H1 (cell line): Measurements from ENCODE around the gene ATP6V1A. TPM values are rescaled to one million over a fixed set of nuclear protein-coding genes. Genes with fewer than 3 reads are reported as not detected.

Experiments
- CTCF ChIA-PET: fragments of 300-600 bp; sonication (Branson Sonifier 250); formaldehyde crosslinking; loops from one replicate; lab custom pipeline; 2021; ENCODE audit not compliant: partially characterized antibody; lab: Charles Lee
- POLR2A ChIA-PET: fragments of 300-600 bp; sonication (Branson Sonifier 250); formaldehyde crosslinking; loops from one replicate; lab custom pipeline; 2021; ENCODE audit warnings: inconsistent platforms; ENCODE audit not compliant: partially characterized antibody; lab: Charles Lee
- DNase-seq, 2 experiments: peaks; one replicate each; pipeline versions ENCODE4 v3.0.0 to v3.0.0-alpha.2; 2010 to 2022; ENCODE audit warnings: low spot score in 2 of 2, low read depth in 1 of 2, mixed read lengths in 1 of 2
- FAIRE-seq: peaks from 2 replicates; lab custom pipeline; 2011; peaks lifted over from hg19 to GRCh38; lab: Jason Lieb, UNC
- H2AFZ ChIP-seq: 2 replicates; pipeline ENCODE4 v1.8.1; 2012; ENCODE audit warnings: low read length, inconsistent platforms
- H2AK5ac ChIP-seq: 2 replicates; pipeline ENCODE4 v1.6.1; 2013; ENCODE audit warnings: low read depth, low read length
- H2BK120ac ChIP-seq: replicated peaks from 2 replicates; pipeline ENCODE3; 2013; ENCODE audit warnings: low read depth, low read length, inconsistent platforms
- H2BK12ac ChIP-seq: 2 replicates; pipeline ENCODE4 v1.6.1; 2013; ENCODE audit warnings: low read depth, low read length
- H2BK15ac ChIP-seq: 2 replicates; pipeline ENCODE4 v1.6.1; 2013; ENCODE audit warnings: low read length
- H2BK20ac ChIP-seq: 2 replicates; pipeline ENCODE4 v1.6.1; 2013; ENCODE audit warnings: low read length
- H2BK5ac ChIP-seq: 2 replicates; pipeline ENCODE4 v1.6.1; 2013; ENCODE audit warnings: low read depth, low read length
- H3K14ac ChIP-seq: 2 replicates; pipeline ENCODE4 v1.6.1; 2013; ENCODE audit warnings: inconsistent platforms; ENCODE audit not compliant: insufficient read length
- H3K18ac ChIP-seq: 2 replicates; pipeline ENCODE4 v1.6.1; 2013; ENCODE audit warnings: low read length; ENCODE audit errors: extremely low read depth
- H3K23ac ChIP-seq: 2 replicates; pipeline ENCODE4 v1.6.1; 2013; ENCODE audit warnings: inconsistent platforms; ENCODE audit not compliant: insufficient read length
- H3K23me2 ChIP-seq: 2 replicates; pipeline ENCODE4 v1.6.1; 2013; ENCODE audit warnings: low read depth, low read length
- H3K27ac ChIP-seq: 2 replicates; pipeline ENCODE4 v1.6.1; 2011; ENCODE audit warnings: low read depth, low read length, inconsistent platforms
- H3K27me3 ChIP-seq, 4 experiments: replicated peaks in 1 of 4; 1 replicate in 1 of 4; 2 replicates in 3 of 4; pipeline versions ENCODE4 v1.6.1 to v1.8.1; 2011 to 2013; ENCODE audit warnings: low read length in 3 of 4, mild to moderate bottlenecking in 3 of 4, inconsistent platforms in 2 of 4, mixed read lengths in 2 of 4, moderate library complexity in 1 of 4; ENCODE audit not compliant: control insufficient read depth in 3 of 4, insufficient read depth in 3 of 4; ENCODE audit errors: extremely low read depth in 1 of 4
- H3K36me3 ChIP-seq, 4 experiments: 2 replicates each; pipeline versions ENCODE4 v1.6.1 to v1.8.1; 2011 to 2013; ENCODE audit warnings: mild to moderate bottlenecking in 4 of 4, low read length in 3 of 4, moderate library complexity in 2 of 4, control low read depth in 1 of 4, inconsistent platforms in 1 of 4; ENCODE audit not compliant: insufficient read depth in 4 of 4, control insufficient read depth in 2 of 4
- H3K4ac ChIP-seq: replicated peaks from 2 replicates; pipeline ENCODE3; 2013; ENCODE audit warnings: low read length, low read depth, mixed read lengths, inconsistent platforms; ENCODE audit not compliant: insufficient read length
- H3K4me1 ChIP-seq, 4 experiments: replicated peaks in 1 of 4; 1 replicate in 1 of 4; 2 replicates in 3 of 4; pipeline versions ENCODE4 v1.6.1 to v1.8.1; 2011 to 2013; ENCODE audit warnings: low read length in 3 of 4, inconsistent platforms in 2 of 4, mixed read lengths in 1 of 4; ENCODE audit not compliant: insufficient read depth in 4 of 4, control insufficient read depth in 3 of 4
- H3K4me2 ChIP-seq, 2 experiments: 2 replicates each; pipeline versions ENCODE4 v1.6.1 to v1.8.1; 2011 to 2013; ENCODE audit warnings: low read depth in 2 of 2, low read length in 2 of 2, control low read depth in 1 of 2, inconsistent platforms in 1 of 2, mild to moderate bottlenecking in 1 of 2; ENCODE audit not compliant: insufficient read depth in 1 of 2
- H3K4me3 ChIP-seq, 4 experiments: fragments of 200-600, 300-600 bp in 1 of 4; sonication (generic), shearing (Covaris generic), sonication (Bioruptor Twin) in 1 of 4; 2 replicates each; pipeline versions ENCODE4 v1.5.1 to v1.8.1; 2011 to 2016; ENCODE audit warnings: low read length in 4 of 4, low read depth in 3 of 4, control low read depth in 2 of 4, inconsistent platforms in 2 of 4, mild to moderate bottlenecking in 2 of 4, mixed read lengths in 1 of 4, moderate library complexity in 1 of 4; ENCODE audit not compliant: insufficient read depth in 2 of 4; ENCODE audit errors: extremely low read depth in 1 of 4
- H3K56ac ChIP-seq: replicated peaks from 2 replicates; pipeline ENCODE3; 2013; ENCODE audit warnings: low read depth, mild to moderate bottlenecking, mixed read lengths, low read length, inconsistent platforms; ENCODE audit not compliant: insufficient read length
- H3K79me1 ChIP-seq: 2 replicates; pipeline ENCODE4 v1.6.1; 2013; ENCODE audit warnings: low read depth, low read length, control low read depth
- H3K79me2 ChIP-seq, 2 experiments: 2 replicates each; pipeline versions ENCODE4 v1.6.1 to v1.8.1; 2012 to 2013; ENCODE audit warnings: low read length in 2 of 2, mild to moderate bottlenecking in 2 of 2, inconsistent platforms in 1 of 2; ENCODE audit not compliant: insufficient read depth in 2 of 2, control insufficient read depth in 1 of 2
- H3K9ac ChIP-seq, 4 experiments: replicated peaks in 1 of 4; 1 replicate in 1 of 4; 2 replicates in 3 of 4; pipeline versions ENCODE4 v1.6.1 to v1.8.1; 2011 to 2013; ENCODE audit warnings: low read depth in 3 of 4, low read length in 3 of 4, control low read depth in 2 of 4, mild to moderate bottlenecking in 2 of 4, moderate library complexity in 2 of 4, inconsistent platforms in 1 of 4; ENCODE audit errors: extremely low read depth in 1 of 4
- H3K9me3 ChIP-seq, 2 experiments: 2 replicates each; pipeline versions ENCODE4 v1.6.1 to v1.8.1; 2012 to 2013; ENCODE audit warnings: mild to moderate bottlenecking in 2 of 2, moderate library complexity in 2 of 2, control low read depth in 1 of 2, inconsistent platforms in 1 of 2, low read depth in 1 of 2, low read length in 1 of 2, mixed read lengths in 1 of 2; ENCODE audit not compliant: insufficient read depth in 2 of 2
- H4K20me1 ChIP-seq, 2 experiments: replicated peaks in 1 of 2; 2 replicates each; pipeline versions ENCODE3 to v1.8.1; 2011 to 2013; ENCODE audit warnings: inconsistent platforms in 2 of 2, low read length in 2 of 2, mild to moderate bottlenecking in 1 of 2; ENCODE audit not compliant: insufficient read depth in 2 of 2, control insufficient read depth in 1 of 2
- H4K5ac ChIP-seq: 2 replicates; pipeline ENCODE4 v1.6.1; 2013; ENCODE audit warnings: low read length, low read depth, mixed read lengths, inconsistent platforms; ENCODE audit not compliant: insufficient read length
- H4K8ac ChIP-seq: 2 replicates; pipeline ENCODE4 v1.8.0; 2013; ENCODE audit warnings: mild to moderate bottlenecking, moderate library complexity, low read length, inconsistent platforms; ENCODE audit not compliant: insufficient read depth; ENCODE audit errors: extremely low read depth
- H4K91ac ChIP-seq: replicated peaks from 2 replicates; pipeline ENCODE3; 2013; ENCODE audit warnings: low read length, mixed read lengths, inconsistent platforms; ENCODE audit not compliant: insufficient read length
- BRCA1 ChIP-seq: IDR thresholded peaks from 2 replicates; pipeline ENCODE4 v1.6.1; 2012; ENCODE audit warnings: low read depth, low read length, improper control_type of control experiment
- CBX8 ChIP-seq: fragments of 300-800, 300-1000 bp; sonication (generic); IDR thresholded peaks from 2 replicates; pipeline ENCODE4 v1.7.1; 2016; ENCODE audit warnings: low read depth, low read length, borderline replicate concordance
- GABPA ChIP-seq: IDR thresholded peaks from 2 replicates; pipeline ENCODE4 v1.6.1; 2011; ENCODE audit warnings: mild to moderate bottlenecking, low read length, moderate library complexity, borderline replicate concordance; ENCODE audit not compliant: insufficient read depth
- GTF2F1 ChIP-seq: IDR thresholded peaks from 2 replicates; pipeline ENCODE4 v1.6.1; 2012; ENCODE audit warnings: low read depth, low read length, improper control_type of control experiment, borderline replicate concordance
- JUN ChIP-seq: IDR thresholded peaks from 2 replicates; pipeline ENCODE4 v1.6.1; 2011; ENCODE audit warnings: low read depth, mild to moderate bottlenecking, improper control_type of control experiment, low read length
- PHF8 ChIP-seq: fragments of 200-600 bp; sonication (generic); conservative IDR thresholded peaks from 2 replicates; pipeline ENCODE4 v1.7.1; 2012; ENCODE audit warnings: low read depth, mild to moderate bottlenecking, inconsistent platforms, low read length, moderate library complexity
- POLR2AphosphoS5 ChIP-seq: IDR thresholded peaks from 2 replicates; pipeline ENCODE4 v1.6.1; 2011; ENCODE audit warnings: low read depth, low read length
- TBP ChIP-seq: IDR thresholded peaks from 2 replicates; pipeline ENCODE4 v1.6.1; 2011; ENCODE audit warnings: low read depth, low read length, improper control_type of control experiment
- TEAD4 ChIP-seq: IDR thresholded peaks from 2 replicates; pipeline ENCODE4 v1.6.1; 2012; ENCODE audit warnings: low read depth, low read length, inconsistent platforms, mixed read lengths
- polyA plus RNA-seq, 7 experiments: library from polyadenylated mRNA; depleted of rRNA in 3 of 7; stranded (reverse) in 5 of 7; unstranded in 2 of 7; fragments of >200 nt in 5 of 7; fragments of 200-250 nt in 2 of 7; gene quantifications; 1 replicate in 5 of 7; 2 replicates in 1 of 7; 4 replicates in 1 of 7; pipeline versions ENCODE4 v1.2.1 to v1.2.3, GENCODE V29; 2011 to 2013; ENCODE audit warnings: missing spikeins in 2 of 7, mixed read lengths in 2 of 7
- total RNA-seq: library from RNA; stranded (reverse); fragmentation: NEBNext Ultra II Directional; extraction: Animal tissue kit (Norgen Biotek cat#: 25700); gene quantifications from 2 replicates; pipeline ENCODE4 v1.2.1, GENCODE V29; 2021
- TF ChIP-seq, protein P1 (sequence below): IDR thresholded peaks from 2 replicates; pipeline ENCODE4 v1.6.1; 2011; ENCODE audit warnings: low read length, improper control_type of control experiment
- TF ChIP-seq, protein P2 (sequence below): IDR thresholded peaks from 2 replicates; pipeline ENCODE4 v1.6.1; 2012; ENCODE audit warnings: inconsistent platforms

The ATP6V1A gene
- total and polyA plus RNA-seq, 2 of the 8 experiments (the other 6 are each of a cell fraction or from before 2014, with no cell fraction given) = 15.4 to 90.9 TPM

- Histone ChIP-seq H2BK20ac (no peak overlapping the region), H4K8ac (no peak overlapping the region), H3K36me3 (no peaks in the 10 kb centered on the region), H3K4ac (no peak overlapping the region), H2BK12ac (no peak overlapping the region), H3K27ac (no peak overlapping the region), H2AFZ (no peak overlapping the region), H3K9me3 (no peaks in the 10 kb centered on the region), H4K20me1 (no peaks in the 10 kb centered on the region), H4K91ac (no peak overlapping the region), H3K23ac (no peak overlapping the region), H3K9ac (no peak overlapping the region), H3K14ac (no peak overlapping the region), H2AK5ac (no peak overlapping the region), H4K5ac (no peak overlapping the region), H3K56ac (no peak overlapping the region), H3K23me2 (peaks cover 10% of the 10 kb centered on the region), H3K79me1 (no peaks in the 10 kb centered on the region), H3K79me2 (peaks cover 0 to 83% of the 10 kb centered on the region in 2 experiments; a peak in 2 of 4 replicates), H3K18ac (no peak overlapping the region), H2BK5ac (no peak overlapping the region), H2BK15ac (no peak overlapping the region), H3K4me3 (no peak overlapping the region), H3K27me3 (no peaks in the 10 kb centered on the region), H3K4me2 (no peak overlapping the region), H2BK120ac (no peak overlapping the region), H3K4me1 (peaks cover 0 to 3% (median 3%) of the 10 kb centered on the region in 4 experiments; a peak in 5 of 7 replicates)
- DNase-seq (no peak), FAIRE-seq (no peak)
- CTCF ChIA-PET = interaction anchor here (1.7 kb wide), 1 partner anchor 12 kb away, joined by 3 read pairs; no protein-coding TSS in a partner anchor
- TF ChIP-seq GABPA (no peak), GTF2F1 (no peak), JUN (no peak), TEAD4 (no peak), POLR2AphosphoS5 (no peak), TBP (no peak), PHF8 (no peak), CBX8 (no peak), BRCA1 (no peak)
- TF ChIP-seq, protein P1, sequence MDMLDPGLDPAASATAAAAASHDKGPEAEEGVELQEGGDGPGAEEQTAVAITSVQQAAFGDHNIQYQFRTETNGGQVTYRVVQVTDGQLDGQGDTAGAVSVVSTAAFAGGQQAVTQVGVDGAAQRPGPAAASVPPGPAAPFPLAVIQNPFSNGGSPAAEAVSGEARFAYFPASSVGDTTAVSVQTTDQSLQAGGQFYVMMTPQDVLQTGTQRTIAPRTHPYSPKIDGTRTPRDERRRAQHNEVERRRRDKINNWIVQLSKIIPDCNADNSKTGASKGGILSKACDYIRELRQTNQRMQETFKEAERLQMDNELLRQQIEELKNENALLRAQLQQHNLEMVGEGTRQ = no peak
- TF ChIP-seq, protein P2, sequence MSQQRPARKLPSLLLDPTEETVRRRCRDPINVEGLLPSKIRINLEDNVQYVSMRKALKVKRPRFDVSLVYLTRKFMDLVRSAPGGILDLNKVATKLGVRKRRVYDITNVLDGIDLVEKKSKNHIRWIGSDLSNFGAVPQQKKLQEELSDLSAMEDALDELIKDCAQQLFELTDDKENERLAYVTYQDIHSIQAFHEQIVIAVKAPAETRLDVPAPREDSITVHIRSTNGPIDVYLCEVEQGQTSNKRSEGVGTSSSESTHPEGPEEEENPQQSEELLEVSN = no peak
- POLR2A ChIA-PET = interaction anchor here (1.3 kb wide), 1 partner anchor 15 kb away, joined by 3 read pairs; no protein-coding TSS in a partner anchor
These were observed 4.3 kb downstream of the ATP6V1A start for GRCh38 chr3:113751141-113751540.
